Fibroblast of pulmonary artery (primary cell): Measurements from ENCODE around the gene CSMD2.

Experiments
- DNase-seq: peaks from one replicate; pipeline ENCODE4 v3.0.0-alpha.2; 2010; ENCODE audit warnings: low read depth
- H3K4me3 ChIP-seq: replicated peaks from 2 replicates; pipeline ENCODE4 v1.5.1; 2011; ENCODE audit warnings: low read depth, mild to moderate bottlenecking, control low read depth, low read length, moderate library complexity
- CTCF ChIP-seq: IDR thresholded peaks from 2 replicates; pipeline ENCODE4 v1.5.1; 2011; ENCODE audit warnings: mild to moderate bottlenecking, control low read depth, low read length, inconsistent platforms; ENCODE audit errors: missing control alignments

Gene CSMD2

GRCh38 chr1:33824971-33825370, 340.1 kb downstream of the CSMD2 start:
- no peak for DNase-seq
- no peak overlapping the region for H3K4me3 ChIP-seq
- no peak for TF ChIP-seq CTCF

- no peak for DNase-seq
- H3K4me3 ChIP-seq, result no peak overlapping the region
- TF ChIP-seq CTCF, result no peak
Observed at GRCh38 chr1:33824321-33824720, 340.7 kb downstream of the CSMD2 start.

GRCh38 chr1:33823830-33824229, 341.2 kb downstream of the CSMD2 start:
- no peak for DNase-seq
- TF ChIP-seq CTCF, result no peak

GRCh38 chr1:33823401-33823800, 341.6 kb downstream of the CSMD2 start:
- DNase-seq, result no peak
- no peak overlapping the region for H3K4me3 ChIP-seq
- TF ChIP-seq CTCF, result no peak

More at GRCh38 chr1:33823830-33824229, 341.2 kb downstream of the CSMD2 start:
- no peak overlapping the region for H3K4me3 ChIP-seq

GRCh38 chr1:33822396-33822795, 342.6 kb downstream of the CSMD2 start:
- no peak for DNase-seq
- H3K4me3 ChIP-seq, result no peak overlapping the region
- TF ChIP-seq CTCF, result no peak

GRCh38 chr1:33821291-33821690, 343.7 kb downstream of the CSMD2 start:
- no peak for DNase-seq
- TF ChIP-seq CTCF, result no peak

GRCh38 chr1:33820804-33821203, 344.2 kb downstream of the CSMD2 start:
- no peak for TF ChIP-seq CTCF
- DNase-seq, result no peak
- H3K4me3 ChIP-seq, result no peak overlapping the region

More at GRCh38 chr1:33821291-33821690, 343.7 kb downstream of the CSMD2 start:
- no peak overlapping the region for H3K4me3 ChIP-seq
